ENCODE data around the gene TNS1. TPM values are rescaled to one million over a fixed set of nuclear protein-coding genes. Genes with fewer than 3 reads are reported as not detected.

The TNS1 gene
- total and polyA plus RNA-seq, 9 of the 15 experiments (the other 6 are each of a cell fraction or from before 2014, with no cell fraction given): 0.13 to 2.7 (median 0.77) TPM

DNA sequence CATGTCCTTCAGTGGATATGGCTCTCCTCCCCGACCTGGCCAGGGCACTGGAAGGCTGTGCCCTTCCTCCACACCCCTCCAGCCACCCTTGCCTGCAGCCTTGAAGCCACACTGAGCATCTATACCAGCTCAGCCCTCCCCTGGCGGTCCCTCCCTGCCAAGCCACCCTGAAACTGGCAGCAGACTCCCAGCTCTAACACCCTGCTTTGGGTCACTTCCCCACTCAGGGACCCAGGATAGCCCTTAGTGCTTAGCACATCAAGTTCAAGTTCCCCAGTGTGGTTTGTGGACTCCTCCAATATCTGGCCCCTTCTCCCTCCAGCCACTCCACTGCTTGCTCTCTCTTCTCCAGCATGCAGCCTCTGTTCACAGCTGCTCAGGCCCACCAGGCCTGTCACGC is 89.4 kb downstream of the TNS1 start:
- no TSS peak for BruUV-seq (replicated peaks)
- no peaks in the 10 kb centered on the region for H3K36me3 ChIP-seq (ENCODE audit: control insufficient read depth, insufficient read depth, low read length)
- H3K9me1 ChIP-seq (ENCODE audit: control insufficient read depth, insufficient read depth, low read length): no peaks in the 10 kb centered on the region
- FAIRE-seq (no peak), DNase-seq (ENCODE audit: extremely low read depth in 1 of 4, low spot score in 3 of 4) (no peak), ATAC-seq (no peak)
- no peak overlapping the region for H3K4me3 ChIP-seq
- no peak overlapping the region for H3K27ac ChIP-seq (ENCODE audit: extremely low read depth, low read depth, low read length)
- intact Hi-C loops (cut with micrococcal nuclease): loop anchor here (10.0 kb wide), 2 partner anchors 71 to 151 kb away; partner anchors contain the start of gene RUFY4
- no peaks in the 10 kb centered on the region for H3K9me3 ChIP-seq (replicated peaks; ENCODE audit: control insufficient read depth, insufficient read depth, low read depth, low read length)
- peaks cover 10 to 58% of the 10 kb centered on the region in 2 experiments; a peak in 3 of 5 replicates for H3K27me3 ChIP-seq (ENCODE audit: control insufficient read depth in 2 of 2, insufficient read depth in 2 of 2, low read length in 2 of 2)
- no peak overlapping the region for H2AFZ ChIP-seq (ENCODE audit: low read depth, low read length)
- POLR2A ChIA-PET: no interaction called here
- TF ChIP-seq, protein P1, sequence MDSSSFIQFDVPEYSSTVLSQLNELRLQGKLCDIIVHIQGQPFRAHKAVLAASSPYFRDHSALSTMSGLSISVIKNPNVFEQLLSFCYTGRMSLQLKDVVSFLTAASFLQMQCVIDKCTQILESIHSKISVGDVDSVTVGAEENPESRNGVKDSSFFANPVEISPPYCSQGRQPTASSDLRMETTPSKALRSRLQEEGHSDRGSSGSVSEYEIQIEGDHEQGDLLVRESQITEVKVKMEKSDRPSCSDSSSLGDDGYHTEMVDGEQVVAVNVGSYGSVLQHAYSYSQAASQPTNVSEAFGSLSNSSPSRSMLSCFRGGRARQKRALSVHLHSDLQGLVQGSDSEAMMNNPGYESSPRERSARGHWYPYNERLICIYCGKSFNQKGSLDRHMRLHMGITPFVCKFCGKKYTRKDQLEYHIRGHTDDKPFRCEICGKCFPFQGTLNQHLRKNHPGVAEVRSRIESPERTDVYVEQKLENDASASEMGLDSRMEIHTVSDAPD (CRISPR knock-in tag; IDR thresholded peaks at IDR 0.05): no peak
- TF ChIP-seq, protein P2, sequence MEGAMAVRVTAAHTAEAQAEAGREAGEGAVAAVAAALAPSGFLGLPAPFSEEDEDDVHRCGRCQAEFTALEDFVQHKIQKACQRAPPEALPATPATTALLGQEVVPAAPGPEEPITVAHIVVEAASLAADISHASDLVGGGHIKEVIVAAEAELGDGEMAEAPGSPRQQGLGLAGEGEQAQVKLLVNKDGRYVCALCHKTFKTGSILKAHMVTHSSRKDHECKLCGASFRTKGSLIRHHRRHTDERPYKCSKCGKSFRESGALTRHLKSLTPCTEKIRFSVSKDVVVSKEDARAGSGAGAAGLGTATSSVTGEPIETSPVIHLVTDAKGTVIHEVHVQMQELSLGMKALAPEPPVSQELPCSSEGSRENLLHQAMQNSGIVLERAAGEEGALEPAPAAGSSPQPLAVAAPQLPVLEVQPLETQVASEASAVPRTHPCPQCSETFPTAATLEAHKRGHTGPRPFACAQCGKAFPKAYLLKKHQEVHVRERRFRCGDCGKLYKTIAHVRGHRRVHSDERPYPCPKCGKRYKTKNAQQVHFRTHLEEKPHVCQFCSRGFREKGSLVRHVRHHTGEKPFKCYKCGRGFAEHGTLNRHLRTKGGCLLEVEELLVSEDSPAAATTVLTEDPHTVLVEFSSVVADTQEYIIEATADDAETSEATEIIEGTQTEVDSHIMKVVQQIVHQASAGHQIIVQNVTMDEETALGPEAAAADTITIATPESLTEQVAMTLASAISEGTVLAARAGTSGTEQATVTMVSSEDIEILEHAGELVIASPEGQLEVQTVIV (CRISPR knock-in tag; IDR thresholded peaks at IDR 0.05; ENCODE audit: borderline replicate concordance): no peak
- no peak for TF ChIP-seq SP1 (CRISPR knock-in tag; IDR thresholded peaks at IDR 0.05)
- TF ChIP-seq, protein P3, sequence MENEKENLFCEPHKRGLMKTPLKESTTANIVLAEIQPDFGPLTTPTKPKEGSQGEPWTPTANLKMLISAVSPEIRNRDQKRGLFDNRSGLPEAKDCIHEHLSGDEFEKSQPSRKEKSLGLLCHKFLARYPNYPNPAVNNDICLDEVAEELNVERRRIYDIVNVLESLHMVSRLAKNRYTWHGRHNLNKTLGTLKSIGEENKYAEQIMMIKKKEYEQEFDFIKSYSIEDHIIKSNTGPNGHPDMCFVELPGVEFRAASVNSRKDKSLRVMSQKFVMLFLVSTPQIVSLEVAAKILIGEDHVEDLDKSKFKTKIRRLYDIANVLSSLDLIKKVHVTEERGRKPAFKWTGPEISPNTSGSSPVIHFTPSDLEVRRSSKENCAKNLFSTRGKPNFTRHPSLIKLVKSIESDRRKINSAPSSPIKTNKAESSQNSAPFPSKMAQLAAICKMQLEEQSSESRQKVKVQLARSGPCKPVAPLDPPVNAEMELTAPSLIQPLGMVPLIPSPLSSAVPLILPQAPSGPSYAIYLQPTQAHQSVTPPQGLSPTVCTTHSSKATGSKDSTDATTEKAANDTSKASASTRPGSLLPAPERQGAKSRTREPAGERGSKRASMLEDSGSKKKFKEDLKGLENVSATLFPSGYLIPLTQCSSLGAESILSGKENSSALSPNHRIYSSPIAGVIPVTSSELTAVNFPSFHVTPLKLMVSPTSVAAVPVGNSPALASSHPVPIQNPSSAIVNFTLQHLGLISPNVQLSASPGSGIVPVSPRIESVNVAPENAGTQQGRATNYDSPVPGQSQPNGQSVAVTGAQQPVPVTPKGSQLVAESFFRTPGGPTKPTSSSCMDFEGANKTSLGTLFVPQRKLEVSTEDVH (IDR thresholded peaks at IDR 0.05; ENCODE audit: low read depth, partially characterized antibody): no peak
- TF ChIP-seq KDM1A (IDR thresholded peaks at IDR 0.05): no peak
- TF ChIP-seq HNRNPL (IDR thresholded peaks at IDR 0.05; ENCODE audit: low read depth, low read length): no peak
- no peak for TF ChIP-seq MAZ (CRISPR knock-in tag; conservative IDR thresholded peaks at IDR 0.05 in 1 of 2, IDR thresholded peaks at IDR 0.05 in 1 of 2)
- TF ChIP-seq RBM34 (IDR thresholded peaks at IDR 0.05; ENCODE audit: borderline replicate concordance, insufficient read depth, low read length): no peak
- no peak for TF ChIP-seq HDAC8 (tag; IDR thresholded peaks at IDR 0.05)
- in situ Hi-C loops (cut with MboI): no loop called here
- no peaks in the 10 kb centered on the region; a peak in 1 of 5 replicates for H3K4me1 ChIP-seq (replicated peaks in 1 of 2; ENCODE audit: control insufficient read depth in 2 of 2, insufficient read depth in 2 of 2, low read length in 2 of 2)
- H3K9ac ChIP-seq (ENCODE audit: insufficient read depth in 1 of 2, low read depth in 2 of 2, low read length in 2 of 2): no peak overlapping the region
- H4K20me1 ChIP-seq (replicated peaks; ENCODE audit: control insufficient read depth, insufficient read depth, low read length): 0 out of 2 replicates have a peak, but pooled peaks cover 6% of the 10 kb centered on the region
- WGBS (ENCODE audit: insufficient coverage, low coverage, missing lambda C conversion rate): 0% methylated on average over 2 of the region's 3 CpGs
- CTCF ChIA-PET (ENCODE audit: low intra/inter-chr PET ratio): no interaction called here
- no peak overlapping the region for H3K4me2 ChIP-seq (ENCODE audit: insufficient read depth, low read length)
- no peaks in the 10 kb centered on the region for H3K79me2 ChIP-seq (ENCODE audit: control insufficient read depth, insufficient read depth, low read length)

Measured in K562 (cell line).